Measurements from ENCODE around the gene PAXX. TPM values are rescaled to one million over a fixed set of nuclear protein-coding genes. Genes with fewer than 3 reads are reported as not detected.
A peak's percentile ranks its signal among the peaks of the same experiment; 100 is the strongest.

The PAXX gene
- total and polyA plus RNA-seq, 9 of the 15 experiments (the other 6 are each of a cell fraction or from before 2014, with no cell fraction given): 1.2 to 175 (median 38.5) TPM

DNA sequence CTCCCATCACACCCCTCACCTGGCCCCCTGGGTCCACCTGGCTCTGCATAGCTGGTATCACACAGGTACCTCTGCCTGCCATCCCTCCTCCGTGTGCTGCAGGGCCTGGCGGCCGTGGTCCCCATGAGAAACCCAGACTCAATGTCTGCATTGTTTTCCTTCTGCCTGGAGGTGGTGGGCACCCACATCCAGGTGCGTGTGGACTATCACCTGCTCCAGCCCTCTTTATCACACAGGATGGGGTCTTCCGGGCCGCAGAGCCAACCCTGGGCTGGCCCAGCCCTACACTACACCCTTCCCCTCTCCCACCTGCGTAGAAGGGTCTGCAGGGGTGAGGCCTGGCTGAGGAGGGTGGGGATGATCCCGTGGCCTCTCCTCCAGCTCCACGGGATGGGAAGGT lies 46.7 kb downstream of the PAXX start (continued):
- TF ChIP-seq CCAR2 (IDR thresholded peaks at IDR 0.05; ENCODE audit: low read depth, low read length): no peak

DNA sequence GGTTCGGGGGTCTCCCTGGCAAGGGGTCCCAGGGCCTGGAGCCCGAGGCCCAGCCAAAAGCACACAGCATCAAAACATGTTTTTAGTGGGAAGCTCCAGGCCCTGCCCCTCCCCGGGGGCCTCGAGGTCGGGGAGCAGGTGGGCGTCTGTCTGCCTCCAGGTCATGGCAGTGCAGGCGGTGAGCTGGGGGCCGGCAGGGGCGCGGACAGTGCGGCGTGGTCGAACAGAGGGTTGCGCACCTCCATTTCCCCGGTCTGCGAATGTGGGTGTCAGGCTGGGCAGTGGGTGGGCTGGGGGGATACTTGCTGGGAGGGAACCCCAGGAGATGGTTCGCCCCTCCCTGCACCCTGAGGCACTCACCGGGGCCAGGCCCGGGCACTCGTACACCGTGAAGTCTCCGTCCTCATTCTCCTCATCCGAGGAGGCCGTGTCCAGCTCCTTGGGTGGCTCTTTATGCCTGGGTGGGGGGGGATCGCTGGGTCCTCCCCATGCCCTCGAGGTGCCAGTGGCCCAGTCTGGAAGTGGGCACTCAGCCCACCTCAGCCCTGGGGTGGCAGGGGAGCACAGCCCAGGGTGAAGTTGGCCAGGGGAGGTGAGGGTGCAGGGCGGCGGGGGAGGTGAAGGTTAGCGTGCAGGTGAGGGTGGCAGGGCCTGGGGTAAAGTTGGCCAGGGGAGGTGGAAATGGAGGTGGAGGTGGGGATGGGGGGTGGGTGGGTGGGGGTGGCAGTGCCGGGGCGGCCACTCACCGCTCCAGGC lies 47.6 kb downstream of the PAXX start:
- Histone ChIP-seq H3K27ac (ENCODE audit: extremely low read depth, low read depth, low read length) (no peak overlapping the region), H3K9me3 (replicated peaks; ENCODE audit: control insufficient read depth, insufficient read depth, low read depth, low read length) (no peaks in the 10 kb centered on the region), H3K4me1 (replicated peaks in 1 of 2; ENCODE audit: control insufficient read depth in 2 of 2, insufficient read depth in 2 of 2, low read length in 2 of 2) (peaks cover 0 to 77% of the 10 kb centered on the region in 2 experiments; a peak in 4 of 5 replicates), H3K4me2 (ENCODE audit: insufficient read depth, low read length) (no peak overlapping the region), H3K9me1 (ENCODE audit: control insufficient read depth, insufficient read depth, low read length) (no peaks in the 10 kb centered on the region), H3K4me3 (no peak overlapping the region), H3K79me2 (ENCODE audit: control insufficient read depth, insufficient read depth, low read length) (no peaks in the 10 kb centered on the region), H2AFZ (ENCODE audit: low read depth, low read length) (no peak overlapping the region), H3K9ac (ENCODE audit: insufficient read depth in 1 of 2, low read depth in 2 of 2, low read length in 2 of 2) (no peak overlapping the region), H3K36me3 (ENCODE audit: control insufficient read depth, insufficient read depth, low read length) (no peaks in the 10 kb centered on the region), H4K20me1 (replicated peaks; ENCODE audit: control insufficient read depth, insufficient read depth, low read length) (peaks cover 6% of the 10 kb centered on the region; the same call in 1 of the 2 replicates), H3K27me3 (ENCODE audit: control insufficient read depth in 2 of 2, insufficient read depth in 2 of 2, low read length in 2 of 2) (peaks cover 5 to 37% of the 10 kb centered on the region in 2 experiments; a peak in 4 of 5 replicates)
- in situ Hi-C loops (cut with MboI): loop anchor here (5.0 kb wide), 2 partner anchors 92 to 267 kb away; partner anchors contain the start of gene C8G
- 34% methylated on average over 16 of the region's 32 CpGs for WGBS (ENCODE audit: insufficient coverage, low coverage, missing lambda C conversion rate)
- ChIA-PET CTCF (ENCODE audit: low intra/inter-chr PET ratio) (no interaction called here), POLR2A (interaction anchor here (0.6 kb wide), 1 partner anchor 47 kb away, joined by 3 read pairs; the partner anchor contains the start of gene MAN1B1)
- no peak for DNase-seq (ENCODE audit: extremely low read depth in 1 of 4, low spot score in 3 of 4)
- FAIRE-seq: no peak
- no peak for ATAC-seq
- intact Hi-C loops (cut with micrococcal nuclease): no loop called here
- BruUV-seq (replicated peaks): no TSS peak
- TF ChIP-seq, protein P1, sequence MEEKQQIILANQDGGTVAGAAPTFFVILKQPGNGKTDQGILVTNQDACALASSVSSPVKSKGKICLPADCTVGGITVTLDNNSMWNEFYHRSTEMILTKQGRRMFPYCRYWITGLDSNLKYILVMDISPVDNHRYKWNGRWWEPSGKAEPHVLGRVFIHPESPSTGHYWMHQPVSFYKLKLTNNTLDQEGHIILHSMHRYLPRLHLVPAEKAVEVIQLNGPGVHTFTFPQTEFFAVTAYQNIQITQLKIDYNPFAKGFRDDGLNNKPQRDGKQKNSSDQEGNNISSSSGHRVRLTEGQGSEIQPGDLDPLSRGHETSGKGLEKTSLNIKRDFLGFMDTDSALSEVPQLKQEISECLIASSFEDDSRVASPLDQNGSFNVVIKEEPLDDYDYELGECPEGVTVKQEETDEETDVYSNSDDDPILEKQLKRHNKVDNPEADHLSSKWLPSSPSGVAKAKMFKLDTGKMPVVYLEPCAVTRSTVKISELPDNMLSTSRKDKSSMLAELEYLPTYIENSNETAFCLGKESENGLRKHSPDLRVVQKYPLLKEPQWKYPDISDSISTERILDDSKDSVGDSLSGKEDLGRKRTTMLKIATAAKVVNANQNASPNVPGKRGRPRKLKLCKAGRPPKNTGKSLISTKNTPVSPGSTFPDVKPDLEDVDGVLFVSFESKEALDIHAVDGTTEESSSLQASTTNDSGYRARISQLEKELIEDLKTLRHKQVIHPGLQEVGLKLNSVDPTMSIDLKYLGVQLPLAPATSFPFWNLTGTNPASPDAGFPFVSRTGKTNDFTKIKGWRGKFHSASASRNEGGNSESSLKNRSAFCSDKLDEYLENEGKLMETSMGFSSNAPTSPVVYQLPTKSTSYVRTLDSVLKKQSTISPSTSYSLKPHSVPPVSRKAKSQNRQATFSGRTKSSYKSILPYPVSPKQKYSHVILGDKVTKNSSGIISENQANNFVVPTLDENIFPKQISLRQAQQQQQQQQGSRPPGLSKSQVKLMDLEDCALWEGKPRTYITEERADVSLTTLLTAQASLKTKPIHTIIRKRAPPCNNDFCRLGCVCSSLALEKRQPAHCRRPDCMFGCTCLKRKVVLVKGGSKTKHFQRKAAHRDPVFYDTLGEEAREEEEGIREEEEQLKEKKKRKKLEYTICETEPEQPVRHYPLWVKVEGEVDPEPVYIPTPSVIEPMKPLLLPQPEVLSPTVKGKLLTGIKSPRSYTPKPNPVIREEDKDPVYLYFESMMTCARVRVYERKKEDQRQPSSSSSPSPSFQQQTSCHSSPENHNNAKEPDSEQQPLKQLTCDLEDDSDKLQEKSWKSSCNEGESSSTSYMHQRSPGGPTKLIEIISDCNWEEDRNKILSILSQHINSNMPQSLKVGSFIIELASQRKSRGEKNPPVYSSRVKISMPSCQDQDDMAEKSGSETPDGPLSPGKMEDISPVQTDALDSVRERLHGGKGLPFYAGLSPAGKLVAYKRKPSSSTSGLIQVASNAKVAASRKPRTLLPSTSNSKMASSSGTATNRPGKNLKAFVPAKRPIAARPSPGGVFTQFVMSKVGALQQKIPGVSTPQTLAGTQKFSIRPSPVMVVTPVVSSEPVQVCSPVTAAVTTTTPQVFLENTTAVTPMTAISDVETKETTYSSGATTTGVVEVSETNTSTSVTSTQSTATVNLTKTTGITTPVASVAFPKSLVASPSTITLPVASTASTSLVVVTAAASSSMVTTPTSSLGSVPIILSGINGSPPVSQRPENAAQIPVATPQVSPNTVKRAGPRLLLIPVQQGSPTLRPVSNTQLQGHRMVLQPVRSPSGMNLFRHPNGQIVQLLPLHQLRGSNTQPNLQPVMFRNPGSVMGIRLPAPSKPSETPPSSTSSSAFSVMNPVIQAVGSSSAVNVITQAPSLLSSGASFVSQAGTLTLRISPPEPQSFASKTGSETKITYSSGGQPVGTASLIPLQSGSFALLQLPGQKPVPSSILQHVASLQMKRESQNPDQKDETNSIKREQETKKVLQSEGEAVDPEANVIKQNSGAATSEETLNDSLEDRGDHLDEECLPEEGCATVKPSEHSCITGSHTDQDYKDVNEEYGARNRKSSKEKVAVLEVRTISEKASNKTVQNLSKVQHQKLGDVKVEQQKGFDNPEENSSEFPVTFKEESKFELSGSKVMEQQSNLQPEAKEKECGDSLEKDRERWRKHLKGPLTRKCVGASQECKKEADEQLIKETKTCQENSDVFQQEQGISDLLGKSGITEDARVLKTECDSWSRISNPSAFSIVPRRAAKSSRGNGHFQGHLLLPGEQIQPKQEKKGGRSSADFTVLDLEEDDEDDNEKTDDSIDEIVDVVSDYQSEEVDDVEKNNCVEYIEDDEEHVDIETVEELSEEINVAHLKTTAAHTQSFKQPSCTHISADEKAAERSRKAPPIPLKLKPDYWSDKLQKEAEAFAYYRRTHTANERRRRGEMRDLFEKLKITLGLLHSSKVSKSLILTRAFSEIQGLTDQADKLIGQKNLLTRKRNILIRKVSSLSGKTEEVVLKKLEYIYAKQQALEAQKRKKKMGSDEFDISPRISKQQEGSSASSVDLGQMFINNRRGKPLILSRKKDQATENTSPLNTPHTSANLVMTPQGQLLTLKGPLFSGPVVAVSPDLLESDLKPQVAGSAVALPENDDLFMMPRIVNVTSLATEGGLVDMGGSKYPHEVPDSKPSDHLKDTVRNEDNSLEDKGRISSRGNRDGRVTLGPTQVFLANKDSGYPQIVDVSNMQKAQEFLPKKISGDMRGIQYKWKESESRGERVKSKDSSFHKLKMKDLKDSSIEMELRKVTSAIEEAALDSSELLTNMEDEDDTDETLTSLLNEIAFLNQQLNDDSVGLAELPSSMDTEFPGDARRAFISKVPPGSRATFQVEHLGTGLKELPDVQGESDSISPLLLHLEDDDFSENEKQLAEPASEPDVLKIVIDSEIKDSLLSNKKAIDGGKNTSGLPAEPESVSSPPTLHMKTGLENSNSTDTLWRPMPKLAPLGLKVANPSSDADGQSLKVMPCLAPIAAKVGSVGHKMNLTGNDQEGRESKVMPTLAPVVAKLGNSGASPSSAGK (IDR thresholded peaks at IDR 0.05): no peak
- TF ChIP-seq, protein P2, sequence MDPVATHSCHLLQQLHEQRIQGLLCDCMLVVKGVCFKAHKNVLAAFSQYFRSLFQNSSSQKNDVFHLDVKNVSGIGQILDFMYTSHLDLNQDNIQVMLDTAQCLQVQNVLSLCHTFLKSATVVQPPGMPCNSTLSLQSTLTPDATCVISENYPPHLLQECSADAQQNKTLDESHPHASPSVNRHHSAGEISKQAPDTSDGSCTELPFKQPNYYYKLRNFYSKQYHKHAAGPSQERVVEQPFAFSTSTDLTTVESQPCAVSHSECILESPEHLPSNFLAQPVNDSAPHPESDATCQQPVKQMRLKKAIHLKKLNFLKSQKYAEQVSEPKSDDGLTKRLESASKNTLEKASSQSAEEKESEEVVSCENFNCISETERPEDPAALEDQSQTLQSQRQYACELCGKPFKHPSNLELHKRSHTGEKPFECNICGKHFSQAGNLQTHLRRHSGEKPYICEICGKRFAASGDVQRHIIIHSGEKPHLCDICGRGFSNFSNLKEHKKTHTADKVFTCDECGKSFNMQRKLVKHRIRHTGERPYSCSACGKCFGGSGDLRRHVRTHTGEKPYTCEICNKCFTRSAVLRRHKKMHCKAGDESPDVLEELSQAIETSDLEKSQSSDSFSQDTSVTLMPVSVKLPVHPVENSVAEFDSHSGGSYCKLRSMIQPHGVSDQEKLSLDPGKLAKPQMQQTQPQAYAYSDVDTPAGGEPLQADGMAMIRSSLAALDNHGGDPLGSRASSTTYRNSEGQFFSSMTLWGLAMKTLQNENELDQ (CRISPR knock-in tag; IDR thresholded peaks at IDR 0.05; ENCODE audit: borderline replicate concordance): no peak
- TF ChIP-seq ZBTB7A (IDR thresholded peaks at IDR 0.05; ENCODE audit: borderline replicate concordance, control insufficient read depth, low read depth, low read length): 0 out of 2 replicates have a peak, but pooled peaks have one; percentile 3

Data from K562 (cell line).